Smooth muscle cell (in vitro differentiated cells): ENCODE results near the gene SEC24D. TPM values are rescaled to one million over a fixed set of nuclear protein-coding genes. Genes with fewer than 3 reads are reported as not detected.

ENCODE experiments used
- DNase-seq: peaks from one replicate; lab custom pipeline; 2025; ENCODE audit not compliant: unreplicated experiment; lab: John Stamatoyannopoulos, UW
- H2AFZ ChIP-seq: fragments of 200-600 bp; sonication (generic); 2 replicates; pipeline ENCODE4 v1.6.0; 2016; ENCODE audit warnings: antibody characterized with exemption, low read depth, mild to moderate bottlenecking
- H3F3A ChIP-seq: fragments of 200-600 bp; sonication (generic); 2 replicates; pipeline ENCODE4 v1.6.0; 2017; ENCODE audit warnings: antibody characterized with exemption, low read depth
- H3K27ac ChIP-seq: fragments of 200-600 bp; sonication (generic); 2 replicates; pipeline ENCODE4 v1.5.1; 2016; ENCODE audit warnings: low read depth, mild to moderate bottlenecking
- H3K27me3 ChIP-seq: fragments of 200-600 bp; sonication (generic); 2 replicates; pipeline ENCODE4 v1.6.1; 2016; ENCODE audit warnings: low read depth, mild to moderate bottlenecking
- H3K36me3 ChIP-seq: fragments of 200-600 bp; sonication (generic); 2 replicates; pipeline ENCODE4 v1.5.1; 2016; ENCODE audit warnings: low read depth
- H3K4me1 ChIP-seq: fragments of 200-600 bp; sonication (generic); 2 replicates; pipeline ENCODE4 v1.5.1; 2016; ENCODE audit warnings: low read depth
- H3K4me2 ChIP-seq: fragments of 200-600 bp; sonication (generic); 2 replicates; pipeline ENCODE4 v1.6.0; 2016; ENCODE audit warnings: mild to moderate bottlenecking
- H3K4me3 ChIP-seq: fragments of 200-600 bp; sonication (generic); 2 replicates; pipeline ENCODE4 v1.5.1; 2016; ENCODE audit warnings: mild to moderate bottlenecking
- H3K79me2 ChIP-seq: fragments of 200-600 bp; sonication (generic); 2 replicates; pipeline ENCODE4 v1.6.0; 2016; ENCODE audit warnings: low read depth, mild to moderate bottlenecking
- H3K9ac ChIP-seq: fragments of 200-600 bp; sonication (generic); 2 replicates; pipeline ENCODE4 v1.6.0; 2016; ENCODE audit warnings: low read depth
- H3K9me3 ChIP-seq: fragments of 200-600 bp; sonication (generic); replicated peaks from 2 replicates; pipeline ENCODE4 v1.5.1; 2016; ENCODE audit warnings: low read depth
- H4K20me1 ChIP-seq: fragments of 200-600 bp; sonication (generic); 2 replicates; pipeline ENCODE4 v1.6.0; 2016; ENCODE audit warnings: low read depth
- CTCF ChIP-seq: fragments of 200-600 bp; sonication (generic); IDR thresholded peaks from 2 replicates; pipeline ENCODE4 v1.5.1; 2017; ENCODE audit warnings: borderline replicate concordance, mild to moderate bottlenecking, antibody characterized with exemption; ENCODE audit not compliant: insufficient read depth, poor library complexity, severe bottlenecking
- WGBS: methylation state at CpG from one replicate; pipeline ENCODE4 v1.1.7; 2016; ENCODE audit warnings: low lambda C conversion rate; 5-methylcytosine and 5-hydroxymethylcytosine counted together
- polyA plus RNA-seq: library from polyadenylated mRNA; unstranded; fragments of >200 nt; fragmentation: Nextera tagmentation; extraction: Ambion mirVana; gene quantifications from 2 replicates; pipeline ENCODE4 v1.2.1, GENCODE V29; 2016
- total RNA-seq: library from RNA; depleted of rRNA; stranded (reverse); fragments of >200 nt; gene quantifications from 2 replicates; pipeline ENCODE4 v1.2.3, GENCODE V29; 2014

Gene SEC24D
- total and polyA plus RNA-seq, 2 experiments from 2014 or later, result 163 to 237 TPM

DNA sequence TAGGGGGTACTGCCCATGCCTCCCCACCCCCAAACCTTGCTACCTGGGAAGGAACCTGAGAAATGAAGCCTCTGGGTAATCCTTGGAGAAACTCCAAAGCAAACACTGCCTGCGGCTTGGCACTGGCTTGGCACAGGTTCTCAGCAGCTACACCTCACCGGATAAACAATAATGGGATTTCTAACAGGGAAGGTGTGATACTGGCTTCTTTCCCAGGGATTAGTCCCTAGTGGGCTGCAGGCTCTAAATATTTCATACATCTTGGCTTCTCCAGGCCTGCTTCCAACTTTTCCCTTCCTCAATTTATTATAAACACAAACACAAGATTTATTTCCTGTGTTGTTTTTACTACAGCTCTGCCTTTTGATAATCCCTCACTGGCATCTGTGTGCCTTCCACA is 12.5 kb downstream of the SEC24D start:
- peaks cover 100% of the 10 kb centered on the region for H4K20me1 ChIP-seq
- H3K36me3 ChIP-seq, result peaks cover 22% of the 10 kb centered on the region

DNA sequence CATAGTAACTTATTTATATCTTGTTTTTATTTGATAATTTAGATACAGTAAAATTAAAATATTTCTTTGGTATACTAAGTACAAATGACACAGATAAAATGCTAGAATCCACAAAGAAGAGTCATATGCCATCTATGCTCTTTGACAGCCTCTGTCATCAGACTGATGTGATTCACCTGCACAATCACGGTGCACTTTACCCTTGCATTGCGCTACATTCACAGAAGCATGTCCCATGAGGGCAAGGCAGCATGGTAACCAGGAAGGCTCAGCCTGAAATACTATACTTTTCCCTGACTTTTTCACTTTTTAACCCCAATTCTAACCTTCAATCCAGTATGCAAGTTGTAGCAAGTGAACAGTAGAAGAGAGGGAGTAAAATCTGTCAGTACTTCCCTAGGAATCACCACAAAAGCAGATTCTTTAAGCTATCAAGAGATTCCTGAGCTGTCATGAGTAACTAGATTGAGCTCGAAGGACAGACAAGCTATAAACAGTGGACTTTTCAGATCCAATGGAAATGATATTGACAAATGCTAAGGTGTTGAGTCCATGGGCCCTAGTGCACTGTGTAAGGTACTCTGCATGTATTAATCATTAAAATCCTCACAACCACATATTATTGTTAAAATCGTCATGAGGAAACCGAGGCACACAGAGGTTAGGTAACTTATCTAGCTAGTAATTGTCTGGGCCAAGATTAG is 14.2 kb downstream of the SEC24D start:
- no peak overlapping the region for H3K4me2 ChIP-seq
- TF ChIP-seq CTCF, result no peak
- H3K9ac ChIP-seq, result no peak overlapping the region
- H3K4me3 ChIP-seq, result no peak overlapping the region
- H3K36me3 ChIP-seq, result peaks cover 25% of the 10 kb centered on the region
- 93% methylated on average over 5 of the region's 5 CpGs for WGBS
- no peak overlapping the region for H2AFZ ChIP-seq
- no peak for DNase-seq
- H3K9me3 ChIP-seq, result no peaks in the 10 kb centered on the region
- H3K27ac ChIP-seq, result peak overlapping the region; percentile 1
- peaks cover 100% of the 10 kb centered on the region for H3K79me2 ChIP-seq
- H4K20me1 ChIP-seq, result peaks cover 100% of the 10 kb centered on the region
- no peaks in the 10 kb centered on the region for H3K27me3 ChIP-seq
- H3F3A ChIP-seq, result peaks cover 12% of the 10 kb centered on the region
- H3K4me1 ChIP-seq, result no peaks in the 10 kb centered on the region

More for the DNA sequence above, 12.5 kb downstream of the SEC24D start:
- Histone ChIP-seq H3K4me3 (no peak overlapping the region), H3K27me3 (no peaks in the 10 kb centered on the region), H3K27ac (no peak overlapping the region), H3K9ac (no peak overlapping the region), H2AFZ (no peak overlapping the region), H3K79me2 (peaks cover 100% of the 10 kb centered on the region), H3F3A (peaks cover 15% of the 10 kb centered on the region), H3K4me1 (no peaks in the 10 kb centered on the region), H3K9me3 (no peaks in the 10 kb centered on the region), H3K4me2 (no peak overlapping the region)
- DNase-seq, result no peak
- TF ChIP-seq CTCF, result no peak
- WGBS, result 93% methylated on average over 2 of the region's 2 CpGs

DNA sequence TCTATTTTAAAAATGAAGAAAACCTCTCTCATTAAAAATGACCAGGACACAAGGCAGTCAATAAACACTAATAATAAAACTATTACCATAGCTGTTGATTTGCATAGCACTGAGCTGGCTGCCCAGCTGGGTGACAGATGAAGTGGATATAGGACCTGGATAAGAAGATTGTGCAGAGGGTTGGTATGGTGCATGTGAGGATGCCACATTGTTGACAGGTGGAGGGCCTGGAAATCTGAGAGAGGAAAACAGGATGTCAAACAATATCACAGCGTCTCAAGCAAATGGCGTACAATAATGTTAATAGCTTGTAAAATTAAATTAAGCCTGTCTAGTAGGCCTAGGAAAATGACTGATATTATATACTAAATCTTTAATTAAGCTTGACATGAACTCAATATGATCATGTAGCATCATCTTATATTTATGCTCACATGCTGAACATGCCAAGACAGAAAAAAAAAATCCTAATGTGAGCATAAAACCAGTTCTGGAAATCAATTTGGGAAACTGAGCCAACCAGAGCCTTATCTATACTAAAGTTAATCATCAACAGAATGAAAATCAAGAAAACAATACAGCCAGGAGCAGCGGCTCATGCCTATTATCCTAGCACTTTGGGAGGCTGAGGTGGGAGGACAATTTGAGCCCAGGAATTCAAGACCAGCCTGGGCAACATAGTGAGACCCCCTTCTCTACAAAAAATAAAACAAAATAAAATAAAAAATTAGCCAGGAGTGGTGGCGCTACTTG is 18.6 kb downstream of the SEC24D start:
- WGBS, result 97% methylated on average over 4 of the region's 4 CpGs
- H3K9me3 ChIP-seq, result no peaks in the 10 kb centered on the region
- peaks cover 100% of the 10 kb centered on the region for H4K20me1 ChIP-seq
- peak overlapping the region; percentile 20 for H3K4me2 ChIP-seq
- DNase-seq, result no peak
- no peaks in the 10 kb centered on the region for H3K4me1 ChIP-seq
- peaks cover 46% of the 10 kb centered on the region for H3K36me3 ChIP-seq
- H3K27ac ChIP-seq, result peak overlapping the region; percentile 73
- no peak overlapping the region for H3K9ac ChIP-seq
- peaks cover 100% of the 10 kb centered on the region for H3K79me2 ChIP-seq
- H3K27me3 ChIP-seq, result no peaks in the 10 kb centered on the region
- peaks cover 27% of the 10 kb centered on the region for H3F3A ChIP-seq
- H2AFZ ChIP-seq, result no peak overlapping the region
- no peak overlapping the region for H3K4me3 ChIP-seq
- no peak for TF ChIP-seq CTCF
